K562 (cell line): ENCODE measurements around the gene TMSB4X. TPM values are rescaled to one million over a fixed set of nuclear protein-coding genes. Genes with fewer than 3 reads are reported as not detected.

Experiments
- polyA plus RNA-seq, 8 experiments: library from polyadenylated mRNA; depleted of rRNA in 4 of 8; stranded (reverse) in 5 of 8; unstranded in 3 of 8; fragments of >200 nt; fragmentation: Nextera tagmentation in 2 of 8; fragmentation: Illumina TruSeq in 1 of 8; extraction: Ambion mirVana in 2 of 8; extraction: Trizol in 1 of 8; gene quantifications; 2 replicates each; pipeline versions ENCODE4 v1.2.1 to v1.2.3, GENCODE V29; 2011 to 2014; ENCODE audit warnings: inconsistent platforms in 1 of 8, missing spikeins in 1 of 8
- total RNA-seq, 7 experiments: library from RNA; depleted of rRNA in 6 of 7; stranded (reverse); fragments of >200 nt in 6 of 7; fragmentation: Illumina TruSeq in 2 of 7; extraction: Trizol in 2 of 7; gene quantifications; 2 replicates each; pipeline versions ENCODE4 v1.2.1 to v1.2.3, GENCODE V29; 2011 to 2021; ENCODE audit warnings: low replicate concordance in 1 of 7
- TF ChIP-seq, protein P1 (sequence below), 3 experiments: fragments of 200-800 bp in 1 of 3; sonication (Bioruptor generic) in 1 of 3; sonication (generic) in 1 of 3; formaldehyde crosslinking in 1 of 3; IDR thresholded peaks; 2 replicates each; pipeline versions ENCODE4 v1.6.1 to v1.8.0; 2016 to 2022; ENCODE audit warnings: mild to moderate bottlenecking in 2 of 3, missing compliant biosample characterization in 2 of 3, missing genetic modification characterization in 2 of 3, missing genetic modification reagents in 1 of 3
- TF ChIP-seq, protein P2 (sequence below): fragments of 250-450 bp; sonication (Bioruptor Pico); IDR thresholded peaks from 2 replicates; pipeline ENCODE4 v1.5.0; 2021; ENCODE audit warnings: mild to moderate bottlenecking, moderate library complexity

TMSB4X gene
- total and polyA plus RNA-seq, 9 of the 15 experiments (the other 6 are each of a cell fraction or from before 2014, with no cell fraction given): 1,035 to 2,035 (median 1,529) TPM

DNA sequence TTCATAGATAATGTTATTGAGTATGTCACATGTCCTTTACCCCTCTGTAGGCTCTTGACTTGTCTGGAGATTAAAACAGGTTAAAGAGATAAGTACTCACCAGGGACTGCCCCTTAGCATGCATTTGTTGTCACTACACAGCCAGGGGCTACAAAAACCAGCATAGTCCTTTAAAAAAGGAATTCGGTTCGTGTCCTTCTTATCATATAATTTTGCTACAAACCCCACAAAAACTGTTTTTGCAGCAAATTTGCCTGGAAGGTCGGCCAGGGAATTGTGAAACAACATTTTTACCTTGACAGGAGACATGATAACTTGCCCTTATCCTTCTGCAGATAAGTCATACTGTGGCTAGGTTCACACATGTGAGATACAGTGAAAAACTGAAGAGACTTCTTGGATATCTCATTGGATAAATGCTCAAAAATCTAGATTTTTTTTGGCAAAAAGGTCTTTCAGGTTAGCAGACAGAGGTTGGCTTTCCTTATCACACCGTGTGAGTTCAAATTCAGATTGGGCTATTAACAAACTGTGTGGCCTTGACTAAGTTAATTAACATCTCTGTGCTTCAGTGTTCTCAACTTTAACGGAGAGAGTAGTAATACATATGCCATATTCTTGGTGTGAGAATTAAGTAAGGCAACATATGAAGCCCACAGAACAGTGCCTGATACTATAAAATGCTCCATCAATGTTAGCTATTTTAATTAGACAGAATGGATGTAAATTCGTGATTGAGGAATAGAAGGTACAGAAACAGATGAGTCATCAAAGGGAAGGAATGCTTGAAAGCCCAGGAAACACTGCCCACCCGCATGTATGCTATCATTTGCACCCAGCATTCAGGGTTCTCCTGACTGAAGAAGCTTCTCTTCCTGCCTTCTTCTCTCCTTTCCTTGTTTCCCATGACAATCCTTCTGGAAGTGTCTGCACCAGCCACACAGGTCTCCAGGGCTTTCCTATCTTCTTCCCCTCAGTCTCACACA lies 39.5 kb downstream of the TMSB4X start (continued):
- TF ChIP-seq, protein P1, sequence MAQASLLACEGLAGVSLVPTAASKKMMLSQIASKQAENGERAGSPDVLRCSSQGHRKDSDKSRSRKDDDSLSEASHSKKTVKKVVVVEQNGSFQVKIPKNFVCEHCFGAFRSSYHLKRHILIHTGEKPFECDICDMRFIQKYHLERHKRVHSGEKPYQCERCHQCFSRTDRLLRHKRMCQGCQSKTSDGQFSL (CRISPR knock-in tag; IDR thresholded peaks at IDR 0.05): no peak
- TF ChIP-seq, protein P1 (tag; IDR thresholded peaks at IDR 0.05): no peak
- TF ChIP-seq, protein P2, sequence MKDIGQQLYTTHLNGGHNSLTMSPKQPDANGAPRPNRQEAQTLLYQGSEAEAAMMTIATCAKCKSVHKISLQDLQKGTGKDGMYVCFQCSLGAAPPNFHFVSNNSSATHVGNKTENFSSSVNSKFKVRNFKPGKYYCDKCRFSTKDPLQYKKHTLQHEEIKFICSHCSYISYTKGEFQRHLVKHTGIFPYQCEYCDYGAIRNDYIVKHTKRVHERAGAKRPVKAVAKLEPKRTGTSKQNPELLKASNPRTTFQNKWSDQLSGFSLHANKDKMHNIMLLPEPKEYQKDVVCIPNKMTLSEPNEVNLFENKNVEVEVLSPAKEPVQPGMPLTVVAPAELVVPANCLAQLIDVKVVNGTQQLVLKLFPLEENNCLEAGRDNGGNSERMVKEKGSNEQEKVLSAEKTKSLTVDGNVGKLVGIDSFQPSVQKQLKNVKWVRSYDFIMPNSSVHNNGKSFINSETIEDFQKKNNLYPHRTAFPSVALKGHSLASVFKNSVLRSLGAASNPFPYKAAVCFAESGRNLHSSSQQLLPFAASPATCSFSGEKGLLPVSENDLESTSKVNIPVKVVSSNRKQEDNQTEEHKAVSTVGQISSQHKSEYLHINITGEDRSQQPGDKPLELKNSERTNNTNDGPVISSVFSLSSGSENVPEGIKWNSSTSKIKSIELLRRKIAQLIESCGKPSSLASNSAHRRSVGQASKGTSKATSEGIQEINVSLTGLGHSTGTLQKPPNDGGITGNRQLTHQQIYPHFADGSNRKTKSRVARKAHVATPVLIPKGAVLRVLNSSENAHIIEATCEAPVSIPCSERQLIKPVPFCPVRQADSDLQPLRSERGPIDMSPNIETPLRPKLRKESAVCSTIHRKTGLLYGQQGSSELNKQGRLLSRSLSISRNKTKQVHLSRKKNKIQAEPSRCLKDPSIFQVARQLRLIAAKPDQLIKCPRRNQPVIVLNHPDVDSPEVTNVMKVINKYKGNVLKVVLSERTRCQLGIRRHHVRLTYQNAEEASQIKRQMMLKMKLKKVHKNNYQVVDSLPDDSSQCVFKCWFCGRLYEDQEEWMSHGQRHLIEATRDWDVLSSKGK (CRISPR knock-in tag): no peak
